ENCODE data around the gene MATR3.
"Not testable (repeated sequence)": the region's sequence is repeated elsewhere in the genome, so short reads cannot be mapped to it uniquely, and the experiment has no call there.

DNA sequence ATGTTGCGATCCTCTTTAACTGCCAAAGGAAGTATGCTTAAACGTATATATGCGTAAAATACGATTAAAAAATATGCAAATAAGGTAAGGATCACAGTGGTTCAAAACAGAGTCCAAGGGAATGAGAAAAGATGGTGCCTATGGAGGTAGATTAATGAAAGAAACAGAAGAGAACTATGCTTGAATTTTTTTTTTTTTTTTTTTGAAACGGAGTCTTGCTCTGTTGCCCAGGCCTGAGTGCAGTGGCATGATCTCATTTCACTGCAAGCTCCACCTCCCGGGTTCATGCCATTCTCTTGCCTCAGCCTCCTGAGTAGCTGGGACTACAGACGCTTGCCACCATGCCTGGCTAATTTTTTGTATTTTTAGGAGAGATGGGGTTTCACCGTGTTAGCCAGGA, 51.9 kb downstream of the MATR3 start:
- not testable (repeated sequence) for TF ChIP-seq CTCF (conservative IDR thresholded peaks at IDR 0.05; ENCODE audit: low read depth, low read length); POLR2A (IDR thresholded peaks at IDR 0.05; ENCODE audit: low read depth, low read length); RFX5 (IDR thresholded peaks at IDR 0.05; ENCODE audit: low read depth, low read length); SMC3 (IDR thresholded peaks at IDR 0.05; ENCODE audit: low read depth, low read length); MAZ (IDR thresholded peaks at IDR 0.05; ENCODE audit: borderline replicate concordance, low read depth, low read length); RAD21 (IDR thresholded peaks at IDR 0.05; ENCODE audit: low read length); CHD1 (IDR thresholded peaks at IDR 0.05; ENCODE audit: low read depth, low read length); USF2 (IDR thresholded peaks at IDR 0.05; ENCODE audit: low read depth, low read length); BHLHE40 (IDR thresholded peaks at IDR 0.05; ENCODE audit: low read depth, low read length); RCOR1 (IDR thresholded peaks at IDR 0.05; ENCODE audit: insufficient replicate concordance, low read length); CEBPB (IDR thresholded peaks at IDR 0.05; ENCODE audit: low read depth, low read length)

Measured in IMR-90 (cell line).